ENCODE measurements around the gene MED10.

MED10 gene

GRCh38 chr5:6398570-6399230 lies 20.4 kb upstream of the MED10 start:
- no peak for DNase-seq

- DNase-seq = no peak
These were observed 19.4 kb upstream of the MED10 start for GRCh38 chr5:6397536-6398269.

- DNase-seq = no peak
These were observed 18.6 kb upstream of the MED10 start for GRCh38 chr5:6396836-6397535.

GRCh38 chr5:6396043-6396442 lies 17.7 kb upstream of the MED10 start:
- no peak for DNase-seq

GRCh38 chr5:6395621-6396020 lies 17.3 kb upstream of the MED10 start:
- DNase-seq = no peak

- no peak for DNase-seq
These were observed 16.7 kb upstream of the MED10 start for GRCh38 chr5:6395102-6395445.

GRCh38 chr5:6394429-6395101 lies 16.2 kb upstream of the MED10 start:
- no peak for DNase-seq

- no peak for DNase-seq
These were observed 15.3 kb upstream of the MED10 start for GRCh38 chr5:6393596-6394194.

- DNase-seq = no peak
These were observed 14.2 kb upstream of the MED10 start for GRCh38 chr5:6392561-6392960.

GRCh38 chr5:6391151-6391550 lies 12.8 kb upstream of the MED10 start:
- no peak for DNase-seq

- DNase-seq = no peak
These were observed 11.7 kb upstream of the MED10 start for GRCh38 chr5:6389946-6390530.

- no peak for DNase-seq
These were observed 11.1 kb upstream of the MED10 start for GRCh38 chr5:6389397-6389796.

GRCh38 chr5:6387970-6388369 lies 9.6 kb upstream of the MED10 start:
- no peak for DNase-seq

- DNase-seq = no peak
These were observed 7.9 kb upstream of the MED10 start for GRCh38 chr5:6386271-6386670.

- DNase-seq = no peak
These were observed 6.5 kb upstream of the MED10 start for GRCh38 chr5:6384856-6385255.

GRCh38 chr5:6383376-6383775 lies 5.0 kb upstream of the MED10 start:
- no peak for DNase-seq

GRCh38 chr5:6379246-6379645 lies 899 bp upstream of the MED10 start:
- DNase-seq = no peak

- DNase-seq = no peak
These were observed 388 bp upstream of the MED10 start for GRCh38 chr5:6378766-6379103.

GRCh38 chr5:6377582-6377904 lies 804 bp downstream of the MED10 start:
- no peak for DNase-seq

GRCh38 chr5:6376974-6377520 lies 1.3 kb downstream of the MED10 start:
- DNase-seq = no peak

- DNase-seq = no peak
These were observed 5.1 kb downstream of the MED10 start for GRCh38 chr5:6373081-6373846.
